Measurements from ENCODE around the gene SCAPER. TPM values are rescaled to one million over a fixed set of nuclear protein-coding genes. Genes with fewer than 3 reads are reported as not detected.
A peak's percentile ranks its signal among the peaks of the same experiment; 100 is the strongest.
"Not testable (repeated sequence)": the region's sequence is repeated elsewhere in the genome, so short reads cannot be mapped to it uniquely, and the experiment has no call there.

Gene SCAPER
- total RNA-seq, 1 donor: 9.1 TPM

DNA sequence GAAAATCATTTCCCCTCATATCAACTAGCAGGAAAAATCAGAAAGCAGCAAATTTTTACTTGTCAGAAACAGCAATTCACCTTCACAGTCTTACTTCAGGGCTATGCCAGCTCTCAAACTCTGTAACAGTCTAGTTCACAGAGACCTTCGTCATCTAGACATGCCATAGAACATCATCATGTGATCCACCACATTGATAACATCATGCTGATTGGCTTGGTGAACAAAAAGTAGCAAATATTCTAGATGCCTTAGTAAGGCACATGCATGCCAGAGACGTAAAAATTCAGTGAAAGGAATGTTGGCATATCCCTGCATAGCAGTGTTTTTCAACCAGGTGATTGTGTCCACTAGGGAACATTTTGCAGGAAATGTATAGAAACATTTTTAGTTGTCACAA is 8.6 kb upstream of the SCAPER start:
- TF ChIP-seq, protein P1, sequence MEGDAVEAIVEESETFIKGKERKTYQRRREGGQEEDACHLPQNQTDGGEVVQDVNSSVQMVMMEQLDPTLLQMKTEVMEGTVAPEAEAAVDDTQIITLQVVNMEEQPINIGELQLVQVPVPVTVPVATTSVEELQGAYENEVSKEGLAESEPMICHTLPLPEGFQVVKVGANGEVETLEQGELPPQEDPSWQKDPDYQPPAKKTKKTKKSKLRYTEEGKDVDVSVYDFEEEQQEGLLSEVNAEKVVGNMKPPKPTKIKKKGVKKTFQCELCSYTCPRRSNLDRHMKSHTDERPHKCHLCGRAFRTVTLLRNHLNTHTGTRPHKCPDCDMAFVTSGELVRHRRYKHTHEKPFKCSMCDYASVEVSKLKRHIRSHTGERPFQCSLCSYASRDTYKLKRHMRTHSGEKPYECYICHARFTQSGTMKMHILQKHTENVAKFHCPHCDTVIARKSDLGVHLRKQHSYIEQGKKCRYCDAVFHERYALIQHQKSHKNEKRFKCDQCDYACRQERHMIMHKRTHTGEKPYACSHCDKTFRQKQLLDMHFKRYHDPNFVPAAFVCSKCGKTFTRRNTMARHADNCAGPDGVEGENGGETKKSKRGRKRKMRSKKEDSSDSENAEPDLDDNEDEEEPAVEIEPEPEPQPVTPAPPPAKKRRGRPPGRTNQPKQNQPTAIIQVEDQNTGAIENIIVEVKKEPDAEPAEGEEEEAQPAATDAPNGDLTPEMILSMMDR (IDR thresholded peaks at IDR 0.05; ENCODE audit: insufficient read depth, low read depth, low read length): no peak
- DNase-seq (ENCODE audit: low read depth): no peak
- H3K4me3 ChIP-seq (ENCODE audit: low read depth, low read length): no peak overlapping the region

DNA sequence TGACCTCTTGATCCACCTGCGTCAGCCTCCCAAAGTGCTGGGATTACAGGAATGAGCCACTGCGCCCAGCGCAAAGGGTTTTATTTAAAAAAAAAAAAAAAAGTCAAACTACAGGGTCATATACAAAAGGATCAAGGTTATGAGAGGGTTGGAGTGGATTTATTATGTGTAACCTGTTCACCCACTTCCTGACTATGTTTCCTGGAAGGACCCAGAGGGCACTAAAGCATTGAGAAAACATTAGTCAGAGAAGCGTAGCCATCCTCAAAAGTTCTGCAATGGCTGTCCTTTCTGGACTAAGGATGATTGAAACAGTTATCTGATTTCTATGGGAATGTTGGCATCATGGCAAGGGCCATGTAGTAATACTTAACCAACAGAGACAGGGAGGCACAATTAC is 7.3 kb upstream of the SCAPER start:
- TF ChIP-seq, protein P1 (IDR thresholded peaks at IDR 0.05; ENCODE audit: insufficient read depth, low read depth, low read length): no peak
- DNase-seq (ENCODE audit: low read depth): no peak
- H3K4me3 ChIP-seq (ENCODE audit: low read depth, low read length): no peak overlapping the region

DNA sequence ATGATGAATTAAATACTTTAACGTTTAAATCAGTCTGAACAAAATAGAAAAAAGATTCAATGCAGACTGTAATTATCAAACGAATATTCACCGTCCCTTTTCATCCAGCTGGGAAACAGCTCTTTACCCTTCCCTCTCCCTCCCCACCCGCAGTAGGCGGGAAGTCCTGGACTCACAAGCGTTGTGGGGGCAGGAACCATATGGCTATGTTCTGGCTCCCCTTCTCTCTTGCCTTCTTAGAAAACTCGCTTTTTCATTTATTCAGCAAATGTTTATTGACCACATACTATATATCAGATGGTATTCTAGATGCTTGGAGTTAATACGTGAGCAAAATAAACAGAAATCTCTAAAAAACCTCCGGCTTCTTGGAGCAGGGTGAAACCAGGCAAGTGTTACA is 715 bp upstream of the SCAPER start:
- H3K4me3 ChIP-seq (ENCODE audit: low read depth, low read length): peak overlapping the region; percentile 93
- TF ChIP-seq, protein P1 (IDR thresholded peaks at IDR 0.05; ENCODE audit: insufficient read depth, low read depth, low read length): no peak
- no peak for DNase-seq (ENCODE audit: low read depth)

DNA sequence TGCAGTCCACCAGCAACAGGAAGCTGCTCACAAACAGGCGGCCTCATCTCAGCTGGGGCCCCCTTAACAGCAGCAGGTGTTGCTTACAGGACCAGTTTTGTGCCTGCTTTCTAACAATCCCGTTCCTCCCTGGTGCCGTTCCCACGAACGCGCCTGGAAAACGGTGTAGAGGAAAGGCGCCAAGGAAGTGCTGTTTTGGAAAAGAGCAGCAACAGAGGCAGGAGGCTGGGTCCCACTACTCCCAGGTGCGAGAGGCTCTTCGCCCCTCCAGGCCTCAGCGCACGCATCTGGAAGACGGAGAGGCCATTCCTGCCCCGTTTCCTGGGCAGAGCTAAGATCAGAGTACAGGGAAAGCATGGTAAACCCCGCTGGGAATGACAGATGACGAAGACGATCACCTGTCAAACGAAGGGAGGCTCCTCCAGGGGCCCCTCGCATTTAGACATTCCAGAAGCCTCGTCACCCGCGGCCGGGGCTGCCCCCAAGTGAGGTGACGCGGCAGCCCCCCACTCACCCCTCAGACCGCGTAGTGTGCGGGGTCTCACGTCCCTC is 603 bp downstream of the SCAPER start:
- peak overlapping the region; percentile 93 for H3K4me3 ChIP-seq (ENCODE audit: low read depth, low read length)
- DNase-seq (ENCODE audit: low read depth): peak; percentile 10
- TF ChIP-seq, protein P1 (IDR thresholded peaks at IDR 0.05; ENCODE audit: insufficient read depth, low read depth, low read length): no peak

DNA sequence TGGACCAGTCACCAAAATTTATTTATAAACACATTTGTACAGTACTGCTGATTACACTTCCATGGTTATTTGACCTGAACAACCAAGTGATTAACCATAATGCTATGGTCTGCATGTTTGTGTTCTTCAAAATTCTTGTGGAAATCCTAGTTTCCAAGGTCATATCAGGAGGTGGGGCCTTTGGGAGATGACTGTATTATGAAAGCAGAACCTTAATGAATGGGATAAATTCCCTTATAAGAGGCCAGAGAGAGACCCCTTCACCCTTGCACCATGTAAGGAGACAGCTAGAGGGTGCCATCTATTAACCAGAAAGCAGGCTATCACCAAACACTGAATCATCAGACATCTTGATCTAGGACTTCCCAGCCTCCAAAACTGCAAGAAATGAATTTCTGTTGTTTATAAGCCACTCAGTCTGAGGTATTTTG is 1.9 kb downstream of the SCAPER start:
- peak overlapping the region; percentile 15 for H3K4me3 ChIP-seq (ENCODE audit: low read depth, low read length)
- DNase-seq (ENCODE audit: low read depth): peak; percentile 75
- TF ChIP-seq, protein P1 (IDR thresholded peaks at IDR 0.05; ENCODE audit: insufficient read depth, low read depth, low read length): peak; percentile 36

DNA sequence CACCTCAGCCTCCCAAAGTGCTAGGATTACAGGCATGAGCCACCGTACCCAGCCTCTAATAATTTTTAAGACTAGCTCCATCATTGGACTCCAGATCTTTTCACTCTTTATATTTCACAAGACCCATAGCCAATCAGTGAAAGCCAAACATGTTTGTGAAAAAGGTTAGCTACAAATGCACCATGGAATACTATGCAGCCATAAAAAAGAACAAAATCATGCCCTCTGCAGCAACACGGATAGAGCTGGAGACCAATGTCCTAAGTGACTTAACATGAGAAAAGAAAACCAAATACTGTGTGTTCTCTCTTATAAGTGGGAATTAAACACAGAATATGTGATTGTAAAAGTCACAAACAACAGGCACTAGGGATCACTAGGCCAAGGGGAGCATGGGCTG is 3.2 kb downstream of the SCAPER start:
- no peak for DNase-seq (ENCODE audit: low read depth)
- no peak overlapping the region for H3K4me3 ChIP-seq (ENCODE audit: low read depth, low read length)
- TF ChIP-seq, protein P1 (IDR thresholded peaks at IDR 0.05; ENCODE audit: insufficient read depth, low read depth, low read length): no peak

DNA sequence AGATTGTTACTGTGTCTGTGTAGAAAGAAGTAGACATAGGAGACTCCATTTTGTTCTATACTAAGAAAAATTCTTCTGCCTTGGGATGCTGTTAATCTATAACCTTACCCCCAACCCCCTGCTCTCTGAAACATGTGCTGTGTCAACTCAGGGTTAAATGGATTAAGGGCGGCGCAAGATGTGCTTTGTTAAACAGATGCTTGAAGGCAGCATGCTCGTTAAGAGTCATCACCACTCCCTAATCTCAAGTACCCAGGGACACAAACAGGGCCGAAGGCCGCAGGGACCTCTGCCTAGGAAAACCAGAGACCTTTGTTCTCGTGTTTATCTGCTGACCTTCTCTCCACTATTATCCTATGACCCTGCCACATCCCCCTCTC is 5.2 kb downstream of the SCAPER start:
- not testable (repeated sequence) for H3K4me3 ChIP-seq (ENCODE audit: low read depth, low read length); DNase-seq (ENCODE audit: low read depth)

DNA sequence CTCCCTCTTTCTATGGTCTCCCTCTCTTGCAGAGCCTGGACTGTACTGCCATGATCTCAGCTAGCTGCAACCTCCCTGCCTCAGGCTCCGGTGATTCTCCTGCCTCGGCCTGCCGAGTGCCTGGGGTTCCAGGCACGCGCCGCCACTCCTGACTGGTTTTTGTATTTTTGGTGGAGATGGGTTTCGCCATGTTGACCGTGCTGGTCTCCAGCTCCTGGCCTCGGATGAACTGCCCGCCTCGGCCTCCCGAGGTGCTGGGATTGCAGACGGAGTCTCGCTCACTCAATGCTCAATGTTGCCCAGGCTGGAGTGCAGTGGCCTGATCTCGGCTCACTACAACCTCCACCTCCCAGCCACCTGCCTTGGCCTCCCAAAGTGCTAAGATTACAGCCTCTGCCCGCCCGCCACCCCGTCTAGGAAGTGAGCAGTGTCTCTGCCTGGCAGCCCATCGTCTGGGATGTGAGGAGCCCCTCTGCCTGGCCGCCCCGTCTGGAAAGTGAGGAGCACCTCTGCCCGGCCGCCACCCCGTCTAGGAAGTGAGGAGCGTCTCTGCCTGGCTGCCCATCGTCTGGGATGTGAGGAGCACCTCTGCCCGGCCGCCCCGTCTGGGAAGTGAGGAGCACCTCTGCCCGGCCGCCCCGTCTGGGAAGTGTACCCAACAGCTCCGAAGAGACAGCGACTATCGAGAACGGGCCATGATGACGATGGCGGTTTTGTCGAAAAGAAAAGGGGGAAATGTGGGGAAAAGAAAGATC is 5.8 kb downstream of the SCAPER start:
- DNase-seq (ENCODE audit: low read depth); H3K4me3 ChIP-seq (ENCODE audit: low read depth, low read length): not testable (repeated sequence)
